IMR-90 (cell line): ENCODE results near the gene DNAJC3. TPM values are rescaled to one million over a fixed set of nuclear protein-coding genes. Genes with fewer than 3 reads are reported as not detected.

Experiments
- ATAC-seq: fragments of 200-7000 bp; cut with Tn5 transposase; 2 replicates; pipeline ENCODE4 v1.9.1; 2020; ENCODE audit warnings: low read depth, mild to moderate bottlenecking, moderate library complexity
- BruUV-seq: library from RNA; stranded (reverse); fragments of 400-500 nt; replicated peaks from 2 replicates; lab custom pipeline; 2021; lab: Mats Ljungman, UMichigan
- CTCF ChIA-PET: fragments of 300-600 bp; formaldehyde crosslinking; extraction: SDS; loops from one replicate; lab custom pipeline; 2021; ENCODE audit warnings: antibody characterized with exemption; lab: Yijun Ruan, JAX
- POLR2A ChIA-PET: fragments of 300-600 bp; sonication (Branson Sonifier 250); formaldehyde crosslinking; loops from one replicate; lab custom pipeline; 2022; ENCODE audit warnings: antibody characterized with exemption; ENCODE audit not compliant: unreplicated experiment; lab: Charles Lee
- DNase-seq: peaks from one replicate; pipeline ENCODE4 v3.0.0; 2013
- H2AFZ ChIP-seq: replicated peaks from 2 replicates; pipeline ENCODE3; 2013; ENCODE audit warnings: low read length, mild to moderate bottlenecking; ENCODE audit not compliant: poor library complexity
- H2AK5ac ChIP-seq: 2 replicates; pipeline ENCODE4 v1.6.1; 2013; ENCODE audit warnings: low read depth, low read length, inconsistent platforms
- H2AK9ac ChIP-seq: replicated peaks from 2 replicates; pipeline ENCODE3; 2013; ENCODE audit warnings: mild to moderate bottlenecking, low read depth, low read length, moderate library complexity; ENCODE audit not compliant: poor library complexity
- H2BK120ac ChIP-seq: 2 replicates; pipeline ENCODE4 v1.6.1; 2013; ENCODE audit warnings: low read depth, low read length, inconsistent platforms
- H2BK15ac ChIP-seq: 3 replicates; pipeline ENCODE4 v1.6.1; 2013; ENCODE audit warnings: low read depth, low read length, inconsistent platforms
- H2BK20ac ChIP-seq: 2 replicates; pipeline ENCODE4 v1.6.1; 2013; ENCODE audit warnings: low read depth, mild to moderate bottlenecking, inconsistent platforms, low read length, moderate library complexity
- H2BK5ac ChIP-seq: 2 replicates; pipeline ENCODE4 v1.6.1; 2013; ENCODE audit warnings: mild to moderate bottlenecking, low read depth, low read length, inconsistent platforms; ENCODE audit not compliant: poor library complexity, severe bottlenecking
- H3K14ac ChIP-seq: replicated peaks from 2 replicates; pipeline ENCODE4 v1.6.1; 2013; ENCODE audit warnings: low read depth, low read length, inconsistent platforms
- H3K18ac ChIP-seq: 2 replicates; pipeline ENCODE4 v1.6.1; 2013; ENCODE audit warnings: low read depth, low read length, control low read depth
- H3K23ac ChIP-seq: 2 replicates; pipeline ENCODE4 v1.6.1; 2013; ENCODE audit warnings: low read depth, low read length, inconsistent platforms
- H3K27ac ChIP-seq: 2 replicates; pipeline ENCODE4 v1.5.1; 2013; ENCODE audit warnings: mild to moderate bottlenecking, control low read depth, low read length; ENCODE audit not compliant: insufficient read depth
- H3K27me3 ChIP-seq: 2 replicates; pipeline ENCODE4 v1.6.1; 2013; ENCODE audit warnings: low read length; ENCODE audit not compliant: control insufficient read depth, insufficient read depth
- H3K36me3 ChIP-seq: 2 replicates; pipeline ENCODE4 v1.6.1; 2013; ENCODE audit warnings: low read length, mixed read lengths; ENCODE audit not compliant: control insufficient read depth, insufficient read depth
- H3K4ac ChIP-seq: 2 replicates; pipeline ENCODE4 v1.6.1; 2013; ENCODE audit warnings: low read depth, low read length, inconsistent platforms
- H3K4me1 ChIP-seq: 2 replicates; pipeline ENCODE4 v1.6.1; 2013; ENCODE audit warnings: low read length, mixed read lengths; ENCODE audit not compliant: control insufficient read depth, insufficient read depth
- H3K4me2 ChIP-seq: 2 replicates; pipeline ENCODE4 v1.6.1; 2013; ENCODE audit warnings: low read depth, mild to moderate bottlenecking, control low read depth, low read length, moderate library complexity
- H3K4me3 ChIP-seq: 2 replicates; pipeline ENCODE4 v1.5.1; 2013; ENCODE audit warnings: low read depth, mild to moderate bottlenecking, control low read depth, low read length, moderate library complexity; ENCODE audit not compliant: insufficient read depth
- H3K56ac ChIP-seq: 2 replicates; pipeline ENCODE4 v1.6.1; 2013; ENCODE audit warnings: low read length, inconsistent platforms; ENCODE audit not compliant: insufficient read depth; ENCODE audit errors: extremely low read depth
- H3K79me1 ChIP-seq, 2 experiments: 2 replicates each; pipeline ENCODE4 v1.6.1; 2013; ENCODE audit warnings: low read length in 2 of 2, inconsistent platforms in 1 of 2, low read depth in 1 of 2
- H3K9ac ChIP-seq: 2 replicates; pipeline ENCODE4 v1.6.1; 2013; ENCODE audit warnings: low read depth, low read length, control low read depth
- H3K9me1 ChIP-seq: 2 replicates; pipeline ENCODE4 v1.6.1; 2013; ENCODE audit warnings: low read length, inconsistent platforms; ENCODE audit not compliant: insufficient read depth
- H3K9me3 ChIP-seq: 2 replicates; pipeline ENCODE4 v1.6.1; 2013; ENCODE audit warnings: low read length; ENCODE audit not compliant: control insufficient read depth, insufficient read depth
- H4K20me1 ChIP-seq: 2 replicates; pipeline ENCODE4 v1.6.1; 2013; ENCODE audit warnings: low read length, inconsistent platforms; ENCODE audit not compliant: insufficient read depth
- H4K5ac ChIP-seq: 2 replicates; pipeline ENCODE4 v1.6.1; 2013; ENCODE audit warnings: mild to moderate bottlenecking, low read depth, low read length, control low read depth
- H4K8ac ChIP-seq, 2 experiments: 2 replicates each; pipeline ENCODE4 v1.6.1; 2013; ENCODE audit warnings: low read depth in 2 of 2, low read length in 2 of 2, control low read depth in 1 of 2, inconsistent platforms in 1 of 2
- H4K91ac ChIP-seq: 2 replicates; pipeline ENCODE4 v1.6.1; 2013; ENCODE audit warnings: low read depth, low read length, inconsistent platforms; ENCODE audit not compliant: insufficient read depth
- CEBPB ChIP-seq: IDR thresholded peaks from 2 replicates; pipeline ENCODE4 v1.6.1; 2012; ENCODE audit warnings: low read depth, low read length, improper control_type of control experiment
- RAD21 ChIP-seq: IDR thresholded peaks from 2 replicates; pipeline ENCODE4 v1.6.1; 2012; ENCODE audit warnings: low read length, improper control_type of control experiment
- RCOR1 ChIP-seq: IDR thresholded peaks from 2 replicates; pipeline ENCODE4 v1.6.1; 2012; ENCODE audit warnings: mild to moderate bottlenecking, low read length, improper control_type of control experiment; ENCODE audit not compliant: insufficient replicate concordance
- SMC3 ChIP-seq: fragments of 150-350 bp; IDR thresholded peaks from 2 replicates; pipeline ENCODE4 v1.6.1; 2016; ENCODE audit warnings: low read depth, mild to moderate bottlenecking, antibody characterized with exemption, low read length, moderate library complexity
- WGBS, 2 experiments: methylation state at CpG; one replicate each; pipeline versions ENCODE4 v1.1.5 to v1.1.7; 2013; ENCODE audit warnings: missing lambda C conversion rate in 2 of 2; ENCODE audit not compliant: insufficient read length in 1 of 2; ENCODE audit errors: extremely low coverage in 2 of 2; 5-methylcytosine and 5-hydroxymethylcytosine counted together
- dilution Hi-C: fragments of 300-500 bp; cut with HindIII; formaldehyde crosslinking; loops from one replicate; pipeline ENCODE4 v1.14.3; 2018; ENCODE audit warnings: low sequenced_read_pairs; ENCODE audit not compliant: unreplicated experiment
- in situ Hi-C: fragments of 300-500 bp; cut with MboI; formaldehyde crosslinking; loops from 3 replicates; pipeline ENCODE4 v1.14.3; 2019; ENCODE audit warnings: low sequenced_read_pairs, inconsistent platforms, mixed read lengths
- intact Hi-C: fragments of 100-400 bp; cut with micrococcal nuclease; formaldehyde crosslinking; loops from 2 replicates; pipeline ENCODE4 v1.10.0; 2022
- polyA plus RNA-seq, 3 experiments: library from polyadenylated mRNA; depleted of rRNA; stranded (reverse); fragments of >200 nt; gene quantifications; 2 replicates each; pipeline ENCODE4 v1.2.3, GENCODE V29; 2012; ENCODE audit warnings: low replicate concordance in 1 of 3
- total RNA-seq: library from RNA; depleted of rRNA; stranded (reverse); fragments of >200 nt; gene quantifications from 2 replicates; pipeline ENCODE4 v1.2.3, GENCODE V29; 2012

DNAJC3 gene
- total and polyA plus RNA-seq, 2 of the 4 experiments (the other 2 are of a cell fraction): 10.7 to 28.5 TPM

DNA sequence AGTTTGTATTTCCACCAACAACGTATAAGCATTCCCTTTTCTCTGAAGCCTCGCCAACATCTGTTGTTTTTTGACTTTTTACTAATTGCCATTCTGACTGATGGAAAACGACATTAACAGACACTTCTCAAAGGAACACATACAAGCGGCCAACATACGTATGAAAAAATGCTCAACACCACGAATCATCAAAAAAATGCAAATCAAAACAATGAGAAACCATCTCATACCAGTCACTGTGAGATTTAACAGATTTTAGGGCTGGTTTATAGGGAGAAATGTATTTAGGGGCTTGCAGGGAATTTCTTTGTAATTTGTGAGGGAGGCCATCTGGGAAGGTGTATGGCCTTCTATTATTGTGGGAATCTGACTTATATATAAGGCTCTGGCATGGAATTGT is 29.6 kb upstream of the DNAJC3 start:
- Histone ChIP-seq H3K9me3 (no peaks in the 10 kb centered on the region), H3K4me3 (no peak overlapping the region), H2AK9ac (no peak overlapping the region), H3K4ac (no peak overlapping the region), H3K4me1 (no peaks in the 10 kb centered on the region; the same call in 1 of the 2 replicates), H3K18ac (no peak overlapping the region), H2BK5ac (no peak overlapping the region), H2BK120ac (no peak overlapping the region), H3K4me2 (no peak overlapping the region), H2BK15ac (no peak overlapping the region), H3K14ac (no peak overlapping the region), H4K91ac (no peak overlapping the region), H3K27me3 (no peaks in the 10 kb centered on the region), H3K9ac (no peak overlapping the region), H2AK5ac (no peak overlapping the region), H4K20me1 (peaks cover 4% of the 10 kb centered on the region; the same call in 1 of the 2 replicates), H3K9me1 (no peaks in the 10 kb centered on the region), H3K23ac (no peak overlapping the region), H4K8ac (no peak overlapping the region), H2BK20ac (no peak overlapping the region), H3K36me3 (no peaks in the 10 kb centered on the region), H3K56ac (no peak overlapping the region), H3K27ac (no peak overlapping the region), H4K5ac (no peak overlapping the region), H2AFZ (no peak overlapping the region), H3K79me1 (peaks cover 0 to 19% of the 10 kb centered on the region in 2 experiments; a peak in 2 of 4 replicates)
- ChIA-PET POLR2A (no interaction called here), CTCF (interaction anchor here (0.6 kb wide), 1 partner anchor 760 kb away, joined by 3 read pairs; no protein-coding TSS in a partner anchor)
- ATAC-seq (no peak), DNase-seq (no peak)
- no CpG with 5 or more reads among the region's 6 CpGs for WGBS, 2 experiments
- in situ Hi-C loops (no loop called here), intact Hi-C loops (no loop called here), dilution Hi-C loops (no loop called here)
- TF ChIP-seq SMC3 (no peak), RCOR1 (no peak), CEBPB (no peak), RAD21 (no peak)
- no TSS peak for BruUV-seq
